ENCODE measurements around the gene ADRA2C.
"Not testable (repeated sequence)": the region's sequence is repeated elsewhere in the genome, so short reads cannot be mapped to it uniquely, and the experiment has no call there.

Gene ADRA2C

GRCh38 chr4:3800351-3800750, 34.2 kb downstream of the ADRA2C start:
- no peak for DNase-seq

GRCh38 chr4:3801521-3801920, 35.3 kb downstream of the ADRA2C start:
- DNase-seq = no peak

DNA sequence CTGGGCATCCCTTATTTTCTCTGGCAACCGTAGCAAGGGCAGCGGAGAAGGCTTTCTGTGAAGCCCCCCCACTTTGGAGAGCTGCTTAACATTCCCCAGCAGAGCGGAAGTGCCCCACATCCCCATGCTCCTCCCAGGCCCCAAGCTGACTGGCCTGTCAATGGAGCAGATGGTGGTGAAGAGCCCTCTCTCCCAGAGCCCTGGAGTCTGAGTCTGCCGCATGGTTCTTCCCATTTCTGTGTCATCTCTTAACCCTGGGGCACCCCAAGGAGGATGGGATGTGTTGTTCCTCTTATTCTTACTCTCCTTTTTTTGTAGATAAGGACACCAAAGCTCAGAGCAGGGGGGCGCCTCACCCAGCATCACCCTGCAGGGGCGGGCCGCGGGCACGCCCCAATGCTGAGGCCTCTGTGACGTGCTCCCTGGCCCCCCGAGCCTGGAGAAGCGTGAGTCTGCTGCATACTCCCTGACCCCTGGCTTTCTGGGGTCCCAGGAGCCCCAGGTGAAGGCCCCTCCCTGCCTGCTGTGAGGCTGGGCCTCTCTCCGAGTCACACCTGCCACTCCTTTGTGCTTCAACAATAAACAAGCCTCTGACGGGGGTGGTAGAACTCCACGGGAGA, 35.9 kb downstream of the ADRA2C start:
- no peak for DNase-seq

DNA sequence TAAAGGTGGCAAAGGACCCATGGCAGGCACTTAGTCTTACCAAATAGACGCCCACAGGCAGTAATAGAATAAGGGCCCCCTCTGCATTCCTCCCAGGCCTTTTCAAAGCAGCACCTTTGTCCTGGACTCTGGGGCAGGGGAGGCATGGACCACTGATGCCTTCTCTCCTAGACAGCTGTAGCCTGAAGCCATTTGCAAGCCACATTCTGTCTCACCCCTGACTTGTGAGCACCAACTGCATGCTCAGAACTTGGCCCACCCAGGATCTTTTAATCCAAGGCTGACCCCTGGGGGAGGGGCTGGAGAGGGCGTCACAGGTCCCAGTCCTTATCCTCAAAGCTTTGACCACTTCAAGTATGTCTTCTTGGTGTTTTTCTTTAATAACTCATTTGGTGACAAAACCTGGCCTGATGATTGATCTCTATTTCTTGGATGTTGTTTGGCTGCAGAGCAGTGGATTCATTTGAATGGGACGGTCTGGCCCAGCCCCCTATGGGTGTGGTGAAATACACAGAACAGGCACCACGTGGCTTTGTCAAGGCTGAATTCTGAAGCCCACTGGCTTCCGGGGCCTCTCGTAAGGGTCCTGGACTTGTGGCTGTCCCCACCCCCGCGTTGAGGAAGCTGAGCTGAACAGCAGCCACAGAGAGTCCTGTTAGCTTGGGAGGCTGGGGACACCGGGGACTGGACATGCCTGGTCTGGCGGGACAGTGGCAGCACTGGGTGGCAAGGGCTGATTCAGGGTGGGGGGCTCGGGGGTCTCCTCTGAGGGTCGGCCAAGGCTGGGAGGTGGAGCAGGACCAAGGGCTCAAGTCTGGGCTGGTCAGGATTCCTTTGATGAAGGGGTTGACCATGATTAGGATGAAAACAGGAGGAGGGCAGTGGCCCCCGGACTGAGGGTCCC, 36.6 kb downstream of the ADRA2C start:
- no peak for DNase-seq

DNA sequence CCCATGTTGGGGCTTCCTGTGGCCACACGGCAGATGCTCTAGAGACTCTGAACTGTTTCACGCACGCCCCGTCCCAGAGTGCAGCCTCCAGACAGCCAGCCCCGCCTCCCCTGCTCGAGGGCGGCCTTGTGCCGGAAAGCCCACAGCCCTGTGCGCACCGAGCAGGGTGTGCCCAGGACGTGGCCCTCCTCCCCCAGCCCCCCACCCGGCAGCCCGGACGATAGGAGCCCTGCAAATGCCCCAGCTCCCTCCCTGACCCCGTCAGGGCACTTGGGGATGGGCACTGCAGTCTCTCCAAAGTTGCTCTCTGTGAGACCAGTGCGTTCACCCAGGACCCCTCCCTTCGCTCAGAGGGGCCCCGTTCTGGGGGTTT, 37.3 kb downstream of the ADRA2C start:
- DNase-seq = no peak

DNA sequence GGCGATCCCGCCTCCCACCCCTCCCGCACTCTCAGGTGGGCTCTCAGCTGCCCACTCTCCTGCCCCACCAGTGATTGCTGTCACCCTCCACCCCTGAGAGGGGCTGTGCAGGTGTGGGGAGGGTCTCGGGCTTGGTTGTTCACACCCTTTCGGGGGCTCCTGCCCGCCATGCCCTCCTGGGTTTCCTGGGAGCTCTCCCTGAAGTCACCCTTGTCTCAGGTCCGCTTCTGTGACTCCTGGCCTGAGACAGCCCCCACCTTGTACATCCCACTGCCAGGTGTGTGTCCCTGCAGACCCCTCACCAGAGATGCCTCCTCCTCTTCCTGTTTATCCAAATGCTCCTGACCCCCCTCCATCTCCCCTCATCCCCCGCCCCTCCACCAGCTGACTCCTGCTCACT, 37.8 kb downstream of the ADRA2C start:
- DNase-seq = no peak

DNA sequence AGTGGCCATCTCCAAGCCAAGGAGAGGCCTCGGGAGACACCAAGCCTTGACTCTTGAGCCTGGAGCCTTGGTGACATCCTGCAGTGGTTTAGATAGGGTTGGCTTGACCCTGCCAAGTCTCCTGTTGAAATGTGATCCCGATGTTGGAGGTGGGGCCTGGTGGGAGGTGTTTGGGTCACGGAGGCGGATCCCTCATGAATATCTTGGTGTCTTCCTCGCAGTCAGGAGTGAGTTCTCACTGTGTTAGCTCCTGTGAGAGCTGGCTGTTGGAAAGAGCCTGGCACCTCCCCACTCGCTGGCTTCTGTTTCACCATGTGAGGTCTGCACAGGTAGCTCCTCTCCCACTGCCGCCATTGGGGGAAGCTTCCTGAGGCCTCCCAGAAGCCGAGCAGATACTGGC, 38.8 kb downstream of the ADRA2C start:
- DNase-seq = no peak

GRCh38 chr4:3805731-3806130, 39.5 kb downstream of the ADRA2C start:
- no peak for DNase-seq

DNA sequence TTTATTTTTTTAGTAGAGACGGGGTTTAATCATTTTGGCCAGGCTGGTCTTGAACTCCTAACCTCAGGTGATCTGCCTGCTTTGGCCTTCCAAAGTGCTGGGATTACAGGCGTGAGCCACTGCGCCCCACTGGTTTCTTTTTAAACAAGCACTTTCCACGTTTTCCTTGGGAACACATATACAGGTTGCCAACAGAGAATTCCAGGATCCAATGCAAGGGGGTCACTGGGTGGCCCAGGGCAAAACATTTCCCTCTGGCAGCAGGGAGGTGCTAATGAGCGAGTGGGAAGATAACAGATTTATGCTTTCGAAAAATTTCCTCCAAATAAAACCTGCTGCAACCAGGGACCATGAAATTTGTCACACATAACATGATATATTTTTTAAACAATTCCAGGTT, 41.1 kb downstream of the ADRA2C start:
- no peak for DNase-seq

DNA sequence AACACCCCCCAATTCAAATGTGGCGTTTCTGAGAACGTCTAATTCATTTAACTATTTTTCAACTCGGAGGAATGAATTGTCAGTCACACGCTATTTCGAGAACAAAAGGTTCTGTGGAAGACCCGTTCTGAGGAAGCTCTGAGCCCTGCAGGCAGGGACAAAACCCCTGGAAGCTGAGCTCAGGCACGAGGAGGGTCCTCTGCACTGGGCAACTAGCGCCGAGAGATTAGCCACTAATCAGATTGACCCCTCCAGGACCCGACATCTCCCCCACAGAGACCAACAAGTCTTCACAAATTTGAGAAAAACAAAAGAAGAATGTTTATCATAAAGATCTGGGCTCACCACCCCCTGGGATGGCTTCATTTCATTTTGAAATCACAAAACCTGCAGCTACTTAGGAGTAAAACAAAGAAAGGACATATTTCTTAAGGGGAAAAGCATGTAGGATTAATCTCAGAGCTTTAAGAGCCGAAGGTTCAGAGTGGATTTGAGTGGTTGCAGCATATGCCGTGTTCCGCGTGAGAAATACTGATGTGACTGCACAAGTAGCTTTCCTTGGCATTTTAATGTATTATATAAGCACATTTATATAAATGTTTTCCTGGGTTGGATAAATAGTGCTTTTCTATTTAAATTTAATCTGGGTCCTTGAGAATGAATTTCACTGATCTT, 41.8 kb downstream of the ADRA2C start:
- DNase-seq = no peak

DNA sequence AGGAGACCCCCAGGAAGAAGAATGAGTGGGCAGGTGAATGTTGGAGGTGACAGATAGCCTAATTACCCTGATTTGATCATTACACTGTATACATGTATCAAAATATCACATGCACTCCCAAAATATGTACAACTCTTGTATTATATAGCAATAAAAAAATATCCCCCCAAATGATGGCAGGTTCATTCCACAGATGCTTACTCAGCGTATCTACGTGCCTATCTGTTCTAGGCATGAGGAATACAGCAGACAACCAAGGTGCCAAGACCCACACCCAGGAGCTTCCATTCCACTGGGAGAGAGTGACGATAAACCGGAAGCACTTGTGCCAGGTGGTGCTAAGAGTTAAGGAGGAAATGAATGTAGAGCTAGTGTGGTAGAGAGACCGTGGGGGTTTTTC, 42.4 kb downstream of the ADRA2C start:
- no peak for DNase-seq

DNA sequence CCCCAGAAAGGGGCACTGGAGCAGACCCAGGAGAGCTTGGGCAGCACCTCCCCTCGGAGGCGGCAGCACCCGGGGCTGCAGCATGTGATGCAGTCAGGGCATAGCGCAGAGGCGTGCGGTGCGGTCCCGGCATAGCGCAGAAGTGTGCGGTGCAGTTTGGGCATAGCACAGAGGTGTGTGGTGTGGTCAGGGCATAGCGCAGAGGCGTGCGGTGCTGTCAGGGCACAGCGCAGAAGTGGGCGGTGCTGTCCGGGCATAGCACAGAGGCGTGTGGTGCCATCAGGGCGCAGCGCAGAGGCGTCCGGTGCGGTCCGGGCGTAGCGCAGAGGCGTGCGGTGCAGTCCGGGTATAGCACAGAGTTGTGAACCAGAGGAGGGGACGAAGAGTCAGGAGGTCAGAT, 42.8 kb downstream of the ADRA2C start:
- no peak for DNase-seq

DNA sequence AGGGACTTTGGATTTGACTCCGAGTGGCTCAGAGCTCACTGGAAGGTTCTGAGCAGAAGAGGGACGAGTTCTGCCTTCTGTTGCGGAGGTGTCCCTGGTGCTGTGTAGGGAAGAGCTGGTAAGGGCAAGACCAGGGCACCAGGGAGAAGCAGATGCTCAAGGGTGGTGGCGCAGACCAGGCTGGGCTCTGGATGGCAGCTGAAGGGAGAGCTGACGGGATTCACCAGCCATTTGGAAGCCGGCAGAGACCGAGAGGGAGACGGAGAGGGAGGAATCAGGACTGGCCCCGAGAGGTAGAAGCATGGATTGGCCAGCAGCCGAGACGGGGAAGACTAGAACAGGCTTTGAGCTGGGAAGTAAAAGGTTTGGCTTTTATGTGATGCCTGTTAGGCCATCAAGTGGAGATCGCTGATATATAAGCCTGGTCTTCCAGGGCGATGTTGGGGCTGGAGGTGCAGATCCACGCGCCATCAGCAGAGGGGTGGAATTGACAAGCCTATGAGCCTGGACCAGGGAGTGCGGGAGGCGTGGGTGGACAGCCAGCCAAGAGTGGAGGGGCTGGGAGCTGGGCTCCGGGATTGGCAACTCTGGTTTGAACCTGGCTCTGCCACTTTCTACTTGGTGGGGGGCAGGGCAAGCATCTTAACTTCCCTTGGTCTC, 43.4 kb downstream of the ADRA2C start:
- DNase-seq = no peak

DNA sequence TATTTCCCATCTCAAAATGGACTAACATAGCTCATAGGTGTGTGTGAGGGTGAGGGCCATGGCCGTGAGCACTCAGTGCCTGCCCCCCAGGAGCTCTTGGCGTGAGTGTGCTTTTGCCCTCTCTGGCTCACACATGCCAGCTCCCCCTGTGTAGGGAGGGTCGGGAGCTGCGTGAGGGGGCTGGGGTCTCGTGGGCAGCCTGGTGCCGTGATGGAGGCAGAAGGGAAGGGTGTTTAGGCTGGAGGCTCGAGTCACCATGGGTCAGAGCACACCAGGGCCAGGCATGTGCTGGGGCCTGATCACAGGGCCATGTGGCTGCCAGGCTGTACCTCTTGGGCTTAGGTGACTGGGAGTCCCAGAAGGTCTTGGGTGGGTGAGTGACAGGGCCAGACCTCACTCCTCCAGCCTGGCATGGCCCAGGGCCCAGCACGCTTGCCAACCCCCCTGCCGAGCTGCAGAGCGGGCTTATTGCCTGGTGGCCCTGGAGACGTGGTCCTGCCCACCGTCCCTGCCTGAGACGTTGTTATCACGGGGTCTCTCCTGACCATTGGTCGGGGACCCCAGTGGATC, 44.0 kb downstream of the ADRA2C start:
- DNase-seq = no peak

GRCh38 chr4:3810796-3811485, 44.8 kb downstream of the ADRA2C start:
- DNase-seq = no peak

GRCh38 chr4:3811621-3812020, 45.4 kb downstream of the ADRA2C start:
- DNase-seq = no peak

- no peak for DNase-seq
Observed at GRCh38 chr4:3812211-3812934, 46.2 kb downstream of the ADRA2C start.

DNA sequence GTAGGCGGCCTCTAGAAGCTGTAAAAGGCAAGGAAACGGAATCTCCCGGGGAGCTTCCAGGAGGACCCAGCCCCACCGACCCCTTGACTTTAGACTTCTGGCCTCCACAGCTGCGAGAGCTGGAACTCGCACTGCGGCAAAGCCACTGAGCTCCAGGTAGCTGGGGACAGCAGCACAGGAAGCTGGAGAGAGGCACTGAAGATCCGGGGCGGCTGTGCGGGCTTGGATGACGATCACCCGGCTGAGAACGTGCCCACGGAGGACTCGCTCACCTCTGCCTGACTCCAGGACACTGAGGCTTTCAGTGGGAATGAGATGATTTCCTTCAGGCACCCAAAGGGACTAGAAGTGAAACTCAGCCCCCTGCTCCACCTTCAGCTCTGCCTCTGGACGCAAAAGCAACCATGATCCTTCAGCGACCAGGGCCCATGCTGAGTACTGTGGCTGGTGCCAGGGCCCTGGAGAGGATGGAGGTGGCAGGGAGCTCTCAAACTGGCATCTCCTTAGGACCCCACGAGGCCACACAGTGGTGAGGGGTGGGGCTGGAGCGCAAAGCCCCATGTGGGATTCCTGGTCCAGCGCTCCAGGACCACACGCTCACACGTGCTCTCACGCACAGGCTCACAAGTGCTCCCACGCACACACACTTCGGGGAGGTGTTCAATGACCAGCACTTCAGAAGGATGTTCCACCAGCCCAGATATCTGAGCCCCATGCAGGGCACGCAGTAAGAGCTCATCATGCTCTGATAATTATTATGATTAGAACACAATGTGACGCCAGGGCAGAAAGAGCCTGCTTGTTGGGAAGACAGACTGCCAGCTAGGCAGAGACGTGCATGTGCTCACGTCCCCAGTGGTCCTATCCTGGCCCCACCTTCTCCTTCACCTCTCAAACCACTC, 47.2 kb downstream of the ADRA2C start:
- no peak for DNase-seq

GRCh38 chr4:3814053-3814570, 47.9 kb downstream of the ADRA2C start:
- no peak for DNase-seq

DNA sequence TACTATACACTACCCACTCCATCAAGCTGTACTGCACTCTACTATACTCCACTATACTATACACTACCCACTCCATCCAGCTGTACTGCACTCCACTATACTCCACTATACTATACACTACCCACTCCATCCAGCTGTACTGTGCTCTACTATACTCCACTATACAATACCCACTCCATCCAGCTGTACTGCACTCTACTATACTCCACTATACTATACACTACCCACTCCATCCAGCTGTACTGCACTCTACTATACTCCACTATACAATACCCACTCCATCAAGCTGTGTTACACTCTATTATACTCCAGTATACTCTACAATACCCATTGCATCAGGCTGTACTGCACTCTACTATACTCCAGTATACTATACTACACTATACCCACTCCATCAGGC, 48.7 kb downstream of the ADRA2C start:
- not testable (repeated sequence) for DNase-seq

All from KG1 (cell line).